HS-27A (cell line): ENCODE results near the gene ZNF44.

Experiments
- DNase-seq: peaks from one replicate; pipeline ENCODE4 v3.0.0-alpha.2; 2012; ENCODE audit warnings: low read depth, missing footprints

ZNF44 gene

GRCh38 chr19:12261554-12261953 lies 33.1 kb downstream of the ZNF44 start:
- no peak for DNase-seq

GRCh38 chr19:12260861-12261260 lies 33.8 kb downstream of the ZNF44 start:
- DNase-seq, result no peak

- no peak for DNase-seq
Measured at GRCh38 chr19:12260236-12260635, 34.4 kb downstream of the ZNF44 start.

GRCh38 chr19:12255372-12255771 lies 39.3 kb downstream of the ZNF44 start:
- DNase-seq, result no peak

GRCh38 chr19:12247644-12248222 lies 47.0 kb downstream of the ZNF44 start:
- DNase-seq, result no peak

- no peak for DNase-seq
Measured at GRCh38 chr19:12244370-12244769, 50.3 kb downstream of the ZNF44 start.

GRCh38 chr19:12237143-12237839 lies 57.4 kb downstream of the ZNF44 start:
- no peak for DNase-seq

- DNase-seq, result no peak
Measured at GRCh38 chr19:12232961-12233360, 61.7 kb downstream of the ZNF44 start.

GRCh38 chr19:12230751-12231733 lies 63.6 kb downstream of the ZNF44 start:
- DNase-seq, result no peak

GRCh38 chr19:12229990-12230389 lies 64.7 kb downstream of the ZNF44 start:
- DNase-seq, result no peak

- no peak for DNase-seq
Measured at GRCh38 chr19:12224676-12225075, 70.0 kb downstream of the ZNF44 start.

- no peak for DNase-seq
Measured at GRCh38 chr19:12222980-12223630, 71.6 kb downstream of the ZNF44 start.
